G401.6 (cell line): Measurements from ENCODE around the gene KRT83.

Experiments
- FAIRE-seq: peaks from 2 replicates; lab custom pipeline; 2012; peaks lifted over from hg19 to GRCh38; lab: Jason Lieb, UNC

The KRT83 gene

GRCh38 chr12:52320784-52321400 lies at the start of gene KRT83:
Gene KRT83, minus strand, starts transcription at chr12:52321398. Its CDS starts 63 bp downstream, at chr12:52321335.
- FAIRE-seq = no peak

- FAIRE-seq = no peak
These were observed 48.6 kb upstream of the KRT83 start for GRCh38 chr12:52369809-52370208.

GRCh38 chr12:52369211-52369610 lies 48.0 kb upstream of the KRT83 start:
- FAIRE-seq = no peak

DNA sequence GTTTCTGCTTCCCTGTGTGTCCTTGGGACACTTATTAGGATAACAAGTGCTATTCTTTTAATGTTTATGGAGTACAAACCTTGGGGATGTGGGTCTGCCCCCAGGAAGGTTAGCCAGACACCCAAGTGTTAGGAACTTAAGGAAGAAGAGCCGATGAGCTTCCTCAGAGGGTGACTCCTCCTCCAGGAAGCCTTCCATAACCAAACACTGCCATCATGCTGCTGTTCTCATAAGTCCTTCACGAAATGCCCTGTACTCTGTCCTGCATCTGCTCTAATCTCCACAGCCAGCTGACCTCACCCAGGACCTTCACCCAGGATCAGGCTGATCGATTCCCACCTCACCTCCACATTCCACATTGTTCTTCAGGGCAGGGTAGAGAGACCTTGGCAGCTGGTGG lies 47.3 kb upstream of the KRT83 start:
- no peak for FAIRE-seq

- FAIRE-seq = no peak
These were observed 46.7 kb upstream of the KRT83 start for GRCh38 chr12:52367876-52368275.

DNA sequence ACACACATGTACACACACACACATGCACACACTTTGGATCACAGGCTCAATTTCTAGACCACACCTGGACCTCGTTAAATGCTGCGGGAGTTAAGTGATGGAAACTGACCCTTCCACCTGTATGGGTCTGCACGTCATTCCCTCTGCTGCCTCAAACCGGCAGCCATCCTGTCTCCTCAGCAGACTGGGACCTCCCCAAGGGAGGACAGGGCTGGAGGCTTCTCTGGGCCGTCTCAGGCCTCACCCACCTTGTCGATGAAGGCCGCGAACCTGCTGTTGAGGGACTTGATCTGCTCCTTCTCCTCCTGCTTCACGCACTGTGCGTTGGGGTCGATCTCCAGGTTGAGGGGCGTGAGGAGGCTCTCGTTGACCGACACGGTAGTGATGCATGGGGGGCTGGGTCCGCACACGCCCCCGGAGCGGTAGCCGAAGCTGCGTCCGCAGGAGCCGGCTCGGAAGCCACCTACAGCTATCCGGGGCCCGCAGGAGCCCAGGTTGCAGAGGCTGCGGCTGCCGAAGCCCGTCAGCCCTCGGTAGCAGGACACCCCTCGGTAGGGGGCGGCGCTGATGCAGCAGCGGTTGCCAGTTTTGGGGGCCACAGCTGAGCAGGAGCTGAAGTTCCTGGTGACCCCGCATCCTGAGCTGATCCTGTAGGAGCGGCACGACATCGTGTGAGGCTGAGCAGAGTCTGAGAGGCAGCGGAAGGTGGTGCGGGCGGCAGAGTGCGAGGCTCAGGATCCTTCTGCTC lies 45.7 kb upstream of the KRT83 start, which contains the start of gene KRT85:
KRT85 (minus strand) TSS at position 744 of the 748 bp plus-strand sequence; CDS start at position 668, 76 bp downstream.
- no peak for FAIRE-seq

DNA sequence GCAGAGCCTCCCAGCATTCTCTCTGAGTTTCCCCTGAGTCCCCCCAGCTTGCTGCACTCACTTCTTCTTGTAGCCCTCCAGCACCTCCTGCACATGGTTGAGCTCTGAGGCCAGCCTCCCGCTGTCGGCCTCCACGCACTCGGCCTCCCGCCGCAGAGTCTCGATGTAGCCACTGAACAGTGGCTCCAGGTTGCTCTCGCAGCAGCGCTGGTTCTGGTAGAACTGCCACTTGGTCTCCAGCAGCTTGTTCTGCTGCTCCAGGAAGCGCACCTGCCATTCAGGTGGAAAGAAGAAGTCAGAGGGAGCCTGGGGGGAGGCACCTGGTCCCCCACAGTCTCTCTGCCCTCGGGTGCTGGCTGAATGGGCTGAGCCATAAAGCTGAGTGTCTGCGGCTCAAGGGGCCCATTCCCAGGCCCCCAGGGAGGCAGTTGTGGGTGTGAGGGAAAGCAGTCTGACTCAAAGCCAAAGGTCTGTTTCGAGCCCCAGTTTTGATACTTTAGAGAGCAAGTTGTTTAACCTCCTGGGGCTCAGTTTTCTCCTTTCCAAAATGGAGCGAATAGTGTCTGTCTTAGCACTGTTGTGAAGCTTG lies 43.8 kb upstream of the KRT83 start:
- no peak for FAIRE-seq

GRCh38 chr12:52364061-52364460 lies 42.9 kb upstream of the KRT83 start:
- FAIRE-seq = no peak

GRCh38 chr12:52363111-52363679 lies 42.0 kb upstream of the KRT83 start:
- FAIRE-seq = no peak

DNA sequence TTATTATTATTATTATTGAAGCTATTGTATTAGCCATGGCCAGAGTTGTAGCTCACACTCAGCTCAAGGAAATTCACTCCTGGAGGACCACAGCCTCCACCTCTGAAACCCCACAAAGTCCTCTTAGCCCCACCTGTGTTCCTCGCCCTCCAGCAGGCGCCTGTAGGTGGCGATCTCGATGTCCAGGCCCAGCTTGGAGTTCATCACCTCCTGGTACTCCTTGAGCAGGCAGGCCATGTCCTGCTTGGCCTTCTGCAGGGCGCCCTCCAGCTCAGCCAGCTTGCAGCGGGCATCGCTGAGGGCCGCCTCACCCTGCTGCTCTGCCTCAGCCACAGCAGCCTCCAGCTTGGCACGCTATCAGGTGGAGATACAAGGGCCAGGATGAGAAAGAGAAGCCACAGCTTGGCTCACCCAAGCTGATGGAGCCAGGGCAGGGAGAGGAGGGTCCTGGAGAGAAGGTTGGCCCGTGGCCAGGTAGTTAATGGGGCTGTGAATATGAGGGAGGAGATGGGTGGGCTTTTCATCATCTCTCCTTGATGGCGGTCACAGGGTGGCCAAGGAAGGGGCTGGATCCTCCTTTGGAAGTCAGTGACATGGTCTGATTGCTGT lies 41.0 kb upstream of the KRT83 start:
- no peak for FAIRE-seq

GRCh38 chr12:52361553-52361952 lies 40.4 kb upstream of the KRT83 start:
- no peak for FAIRE-seq

DNA sequence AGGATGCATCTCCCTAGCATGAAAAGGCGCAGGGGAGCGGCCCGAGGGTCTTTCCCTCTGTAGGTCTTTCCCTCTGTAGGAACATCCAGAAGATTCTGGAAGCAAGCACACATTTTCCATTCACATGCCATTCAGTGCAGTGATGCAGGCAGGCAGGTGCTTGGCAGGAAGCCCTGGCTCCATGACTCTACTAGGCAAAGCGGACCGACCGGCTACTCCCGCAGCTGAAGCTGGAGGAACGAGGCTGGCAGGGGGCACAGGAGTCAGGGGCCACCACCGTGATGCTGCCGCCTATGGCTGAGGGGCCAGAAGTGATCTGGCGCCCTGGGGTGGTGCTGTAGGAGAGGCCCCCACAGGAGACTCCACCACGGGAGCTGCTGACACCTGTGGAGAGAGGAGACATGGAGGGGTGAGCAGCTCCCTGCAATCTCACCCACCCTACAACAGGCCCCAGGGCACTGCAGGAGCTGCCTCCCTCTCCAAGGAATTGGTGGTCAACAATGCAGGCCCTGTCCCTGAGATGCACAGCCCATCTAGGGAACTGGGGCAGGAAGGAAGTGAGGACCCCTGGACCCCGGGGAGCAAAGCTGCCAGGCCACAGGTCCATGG lies 39.6 kb upstream of the KRT83 start:
- FAIRE-seq = no peak

DNA sequence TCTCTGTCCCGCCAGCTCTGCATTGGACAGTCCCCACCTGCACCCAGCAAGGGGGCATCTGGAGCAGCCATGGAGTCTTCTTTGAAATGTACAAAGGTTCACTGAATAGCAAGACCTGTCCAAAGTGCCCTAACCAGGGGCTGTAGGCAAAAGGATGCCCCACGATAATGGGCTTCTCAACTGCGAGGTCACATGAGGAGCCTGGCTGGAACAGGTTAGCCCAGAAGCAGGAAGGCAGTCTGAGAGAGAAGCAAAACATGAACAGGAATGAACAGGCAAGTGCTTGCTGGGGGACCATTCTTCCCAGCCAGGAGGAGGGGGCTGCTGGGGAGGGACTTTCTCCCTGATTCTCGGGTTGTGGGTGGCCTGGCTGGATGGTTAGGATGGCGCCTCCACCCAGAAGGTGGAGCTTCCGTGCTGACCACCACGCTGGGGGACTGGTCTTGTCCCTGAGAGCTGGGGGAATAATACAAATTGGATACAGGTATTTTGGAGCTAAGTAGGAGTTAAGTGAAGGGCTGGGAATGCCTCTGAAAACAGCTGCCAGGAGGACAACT lies 39.0 kb upstream of the KRT83 start:
- no peak for FAIRE-seq

- FAIRE-seq = no peak
These were observed 38.4 kb upstream of the KRT83 start for GRCh38 chr12:52359621-52360061.

DNA sequence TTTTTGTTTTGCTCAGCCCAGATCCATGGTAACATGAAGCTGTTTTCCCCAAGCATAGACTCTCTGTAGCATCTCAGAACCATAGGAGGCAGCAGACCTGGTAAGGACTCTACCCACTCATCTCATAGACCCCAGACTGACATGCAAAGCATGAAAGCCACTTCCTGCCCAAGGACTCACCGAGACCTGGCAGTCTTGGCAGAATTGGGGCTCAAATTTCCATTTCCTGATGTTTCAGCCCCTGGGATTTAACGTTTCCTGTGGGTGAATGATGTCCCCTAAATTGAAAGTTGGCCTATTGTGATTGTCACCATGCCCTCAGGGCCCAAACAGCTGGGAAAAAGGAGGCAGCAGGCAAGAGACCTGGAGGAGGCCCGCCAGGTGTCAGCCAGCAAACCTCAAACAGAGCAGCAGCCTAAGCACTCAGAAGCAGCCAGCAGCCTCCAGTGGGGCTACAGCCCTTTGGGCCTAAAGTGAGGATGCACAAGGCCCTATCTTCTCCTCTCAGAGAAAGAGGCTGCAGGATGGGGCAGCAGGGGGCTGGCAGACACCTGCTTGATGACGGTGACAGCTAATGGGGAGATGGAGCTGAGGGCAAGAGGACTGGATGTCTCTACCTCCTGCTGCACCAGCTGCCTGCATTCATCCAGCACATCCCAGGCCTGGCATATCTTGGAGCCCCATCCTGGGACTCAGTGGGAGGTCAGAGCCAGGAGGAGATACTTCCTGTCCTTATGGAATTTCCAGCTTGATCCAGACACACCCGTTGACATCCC lies 37.6 kb upstream of the KRT83 start:
- FAIRE-seq = no peak

DNA sequence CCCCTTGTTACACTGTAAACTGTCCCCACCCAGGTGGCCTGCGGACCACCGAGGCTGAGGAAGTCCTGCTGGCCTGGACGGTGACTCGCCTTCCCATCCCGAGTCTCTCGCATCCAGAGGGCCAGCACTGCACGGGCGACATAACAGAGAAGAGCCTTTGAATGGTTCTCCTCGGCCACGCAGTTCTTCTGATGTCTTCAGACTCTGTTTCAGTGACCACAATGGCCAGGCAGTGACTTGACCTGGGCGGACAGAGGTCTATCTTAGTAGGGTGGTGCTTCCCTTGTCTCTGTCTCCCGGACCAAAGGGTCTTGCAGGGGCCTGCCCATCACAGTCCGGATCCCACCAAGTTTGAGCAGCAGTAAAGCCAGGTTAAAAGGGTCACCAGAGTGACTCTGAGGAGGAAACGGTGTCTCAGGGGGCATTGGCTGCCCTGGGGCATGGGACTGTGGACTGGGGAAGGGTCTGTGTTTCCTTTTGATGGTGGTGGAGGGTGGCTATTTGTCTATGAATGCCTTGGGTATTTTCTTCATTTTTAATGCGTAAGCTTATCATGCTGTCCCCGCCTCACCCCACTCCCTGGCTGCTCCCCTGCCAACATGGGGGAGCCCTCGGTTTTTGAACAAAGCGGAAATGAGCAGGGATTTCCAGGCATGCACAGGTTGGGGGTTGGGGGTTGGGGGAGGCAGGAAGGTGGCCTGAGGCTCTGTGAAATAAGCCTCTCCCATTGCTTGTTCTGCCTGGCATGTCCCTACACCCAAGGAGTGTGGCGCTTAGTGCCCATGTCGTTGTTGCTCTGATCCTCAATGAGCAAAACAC lies 35.8 kb upstream of the KRT83 start:
- FAIRE-seq = no peak

DNA sequence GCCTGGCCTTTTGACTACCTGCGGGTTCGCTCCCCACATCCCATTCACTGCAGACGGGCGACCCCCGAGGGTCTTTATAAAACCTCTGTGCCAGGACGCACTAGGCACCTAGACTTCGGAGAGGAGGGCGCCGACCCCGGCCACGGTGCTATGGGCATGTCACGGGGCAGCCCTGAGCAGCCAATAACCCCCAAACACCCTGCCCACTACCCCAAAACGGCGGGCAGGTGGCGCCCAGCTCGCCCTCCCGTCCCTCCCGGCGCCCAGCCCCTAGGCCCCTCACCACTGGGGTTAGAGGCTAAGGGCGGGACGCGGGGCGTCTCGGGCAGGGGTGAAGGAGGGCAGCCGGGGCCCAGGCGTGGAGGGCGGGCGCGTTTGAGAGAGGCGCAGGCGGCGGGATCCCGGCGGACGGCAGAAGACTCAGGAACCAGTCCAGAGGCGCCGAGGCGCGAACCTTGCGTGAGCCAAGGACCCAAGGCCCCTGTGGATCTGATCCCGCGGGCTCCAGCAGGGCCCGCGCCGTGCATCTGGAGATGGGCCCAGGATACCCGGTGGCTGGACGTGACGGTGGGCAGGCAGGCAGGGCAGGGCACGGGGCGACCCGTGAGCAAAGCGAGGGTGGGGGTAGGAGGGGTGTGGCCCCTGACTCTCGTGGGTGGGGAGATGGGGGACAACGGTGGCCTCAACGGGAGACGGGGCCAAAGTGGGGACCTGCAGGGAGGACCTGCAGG lies 35.0 kb upstream of the KRT83 start:
- FAIRE-seq = no peak

GRCh38 chr12:52355176-52355575 lies 34.0 kb upstream of the KRT83 start:
- FAIRE-seq = no peak

DNA sequence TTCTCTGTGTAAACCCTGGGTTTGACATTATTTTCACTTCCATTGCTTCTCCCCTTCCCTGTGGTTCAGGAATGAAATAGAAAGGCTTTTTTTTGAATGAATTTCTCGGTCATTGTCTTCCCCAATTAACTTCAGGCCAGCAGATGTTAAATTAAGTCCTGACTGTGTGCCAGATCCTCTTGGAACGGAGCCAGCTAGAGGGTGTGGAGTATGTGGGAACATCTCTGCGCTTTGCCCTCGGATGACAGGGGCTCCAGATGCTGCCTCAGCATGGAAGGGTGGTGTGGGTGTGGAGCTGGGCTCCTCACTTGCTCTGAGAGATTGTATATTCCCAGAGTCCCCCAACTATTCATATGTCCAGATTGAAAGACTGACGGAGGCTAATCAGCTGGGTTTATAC lies 33.0 kb upstream of the KRT83 start:
- FAIRE-seq = no peak

DNA sequence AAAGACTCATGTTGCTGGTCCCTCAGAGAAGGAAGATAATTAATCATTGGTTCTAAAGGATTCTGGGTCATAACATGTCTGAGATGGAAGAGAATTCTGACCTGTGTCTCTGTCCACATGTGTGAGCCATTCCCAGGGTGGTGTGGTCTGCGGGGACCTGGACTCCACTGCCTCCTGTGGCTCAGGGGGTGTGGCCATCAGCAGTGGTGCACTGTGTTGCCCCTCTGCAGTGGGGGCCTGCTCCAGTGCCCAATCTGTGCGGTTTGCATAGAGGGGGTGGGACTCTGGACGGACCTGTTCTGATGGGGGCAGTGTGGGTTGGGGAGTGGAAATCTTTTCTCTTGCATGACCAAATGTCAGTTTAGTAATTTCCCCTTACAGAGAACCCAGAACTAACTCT lies 32.6 kb upstream of the KRT83 start:
- FAIRE-seq = no peak
